NOMO-1 (cell line): ENCODE results near the gene WNK1.
"Not testable (repeated sequence)": the region's sequence is repeated elsewhere in the genome, so short reads cannot be mapped to it uniquely, and the experiment has no call there.

Source experiments
- DNase-seq, 2 experiments: peaks; one replicate each; lab custom pipeline; 2025; ENCODE audit not compliant: unreplicated experiment in 2 of 2; lab: John Stamatoyannopoulos, UW

The WNK1 gene

GRCh38 chr12:751999-752694 lies at the start of gene WNK1:
TSS of gene WNK1 (plus strand) at chr12:752579. CDS start at chr12:753566, 987 bp downstream.
- peak; percentile 98 to 99 for DNase-seq

- DNase-seq, result no peak
Observed at GRCh38 chr12:704516-705242, 47.7 kb upstream of the WNK1 start.

GRCh38 chr12:708084-708483 lies 44.3 kb upstream of the WNK1 start:
- DNase-seq, result not testable (repeated sequence)

GRCh38 chr12:709455-710020 lies 42.8 kb upstream of the WNK1 start:
- DNase-seq, result no peak

GRCh38 chr12:712172-712863 lies 40.1 kb upstream of the WNK1 start:
- no peak for DNase-seq

GRCh38 chr12:713281-713875 lies 39.0 kb upstream of the WNK1 start:
- DNase-seq, result no peak

- DNase-seq, result no peak
Observed at GRCh38 chr12:716506-716905, 35.9 kb upstream of the WNK1 start.

- no peak for DNase-seq
Observed at GRCh38 chr12:718756-719102, 33.6 kb upstream of the WNK1 start.

GRCh38 chr12:720231-720941 lies 32.0 kb upstream of the WNK1 start:
- DNase-seq, result no peak

GRCh38 chr12:724194-724855 lies 28.1 kb upstream of the WNK1 start:
- peak; percentile 45 to 60 for DNase-seq

- DNase-seq, result no peak
Observed at GRCh38 chr12:725076-725475, 27.3 kb upstream of the WNK1 start.

GRCh38 chr12:726281-727140 lies 25.9 kb upstream of the WNK1 start:
- peak; percentile 49 to 69 for DNase-seq

GRCh38 chr12:727321-727720 lies 25.1 kb upstream of the WNK1 start:
- no peak for DNase-seq

GRCh38 chr12:728781-729180 lies 23.6 kb upstream of the WNK1 start:
- DNase-seq, result no peak

- DNase-seq, result no peak
Observed at GRCh38 chr12:729221-729620, 23.2 kb upstream of the WNK1 start.

GRCh38 chr12:730550-730949 lies 21.8 kb upstream of the WNK1 start:
- DNase-seq, result no peak

- no peak for DNase-seq
Observed at GRCh38 chr12:737122-737739, 15.1 kb upstream of the WNK1 start.

GRCh38 chr12:738712-739111 lies 13.7 kb upstream of the WNK1 start:
- DNase-seq, result no peak

- no peak for DNase-seq
Observed at GRCh38 chr12:739349-739748, 13.0 kb upstream of the WNK1 start.
